Measurements from ENCODE around the gene GPR161.

- no peak for TF ChIP-seq POLR2AphosphoS5 (IDR thresholded peaks at IDR 0.05)
- TF ChIP-seq, protein P1, sequence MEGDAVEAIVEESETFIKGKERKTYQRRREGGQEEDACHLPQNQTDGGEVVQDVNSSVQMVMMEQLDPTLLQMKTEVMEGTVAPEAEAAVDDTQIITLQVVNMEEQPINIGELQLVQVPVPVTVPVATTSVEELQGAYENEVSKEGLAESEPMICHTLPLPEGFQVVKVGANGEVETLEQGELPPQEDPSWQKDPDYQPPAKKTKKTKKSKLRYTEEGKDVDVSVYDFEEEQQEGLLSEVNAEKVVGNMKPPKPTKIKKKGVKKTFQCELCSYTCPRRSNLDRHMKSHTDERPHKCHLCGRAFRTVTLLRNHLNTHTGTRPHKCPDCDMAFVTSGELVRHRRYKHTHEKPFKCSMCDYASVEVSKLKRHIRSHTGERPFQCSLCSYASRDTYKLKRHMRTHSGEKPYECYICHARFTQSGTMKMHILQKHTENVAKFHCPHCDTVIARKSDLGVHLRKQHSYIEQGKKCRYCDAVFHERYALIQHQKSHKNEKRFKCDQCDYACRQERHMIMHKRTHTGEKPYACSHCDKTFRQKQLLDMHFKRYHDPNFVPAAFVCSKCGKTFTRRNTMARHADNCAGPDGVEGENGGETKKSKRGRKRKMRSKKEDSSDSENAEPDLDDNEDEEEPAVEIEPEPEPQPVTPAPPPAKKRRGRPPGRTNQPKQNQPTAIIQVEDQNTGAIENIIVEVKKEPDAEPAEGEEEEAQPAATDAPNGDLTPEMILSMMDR (IDR thresholded peaks at IDR 0.05), result no peak
These were observed 20.9 kb upstream of the GPR161 start for GRCh38 chr1:168157638-168158037.
